Endodermal cell (in vitro differentiated cells): ENCODE data around the gene CTIF. TPM values are rescaled to one million over a fixed set of nuclear protein-coding genes. Genes with fewer than 3 reads are reported as not detected.

Source experiments
- DNase-seq: peaks from one replicate; pipeline ENCODE4 v3.0.0-alpha.2; 2017
- H3K27ac ChIP-seq: 2 replicates; pipeline ENCODE4 v1.5.1; 2013; ENCODE audit warnings: mild to moderate bottlenecking, low read depth, low read length, moderate library complexity
- H3K27me3 ChIP-seq: 2 replicates; pipeline ENCODE4 v1.6.1; 2013; ENCODE audit warnings: mild to moderate bottlenecking, low read length, moderate library complexity; ENCODE audit not compliant: insufficient read depth, control insufficient read depth, poor library complexity, severe bottlenecking
- H3K36me3 ChIP-seq: 2 replicates; pipeline ENCODE4 v1.7.0; 2013; ENCODE audit warnings: mild to moderate bottlenecking, low read length, moderate library complexity; ENCODE audit not compliant: control insufficient read depth, insufficient read depth
- H3K4me1 ChIP-seq: one replicate; pipeline ENCODE4 v1.7.0; 2013; ENCODE audit warnings: low read length; ENCODE audit not compliant: control insufficient read depth, insufficient read depth
- H3K4me3 ChIP-seq: 2 replicates; pipeline ENCODE4 v1.5.1; 2013; ENCODE audit warnings: mild to moderate bottlenecking, low read length, moderate library complexity
- H3K9ac ChIP-seq: 2 replicates; pipeline ENCODE4 v1.6.1; 2013; ENCODE audit warnings: mild to moderate bottlenecking, low read length, moderate library complexity; ENCODE audit not compliant: poor library complexity, severe bottlenecking; ENCODE audit errors: extremely low read depth
- H3K9me3 ChIP-seq: 2 replicates; pipeline ENCODE4 v1.6.1; 2013; ENCODE audit warnings: mild to moderate bottlenecking, low read length, moderate library complexity; ENCODE audit not compliant: control insufficient read depth
- H3K27ac Mint-ChIP-seq: 2 replicates; pipeline ENCODE4 v1.8.0; 2020; ENCODE audit warnings: mixed read lengths
- H3K27me3 Mint-ChIP-seq: 2 replicates; pipeline ENCODE4 v1.8.0; 2021; ENCODE audit warnings: mild to moderate bottlenecking, mixed read lengths; ENCODE audit not compliant: insufficient read depth
- H3K36me3 Mint-ChIP-seq: 2 replicates; pipeline ENCODE4 v1.8.0; 2020; ENCODE audit warnings: low read depth, mixed read lengths
- H3K4me1 Mint-ChIP-seq: 2 replicates; pipeline ENCODE4 v1.8.0; 2020; ENCODE audit warnings: mixed read lengths
- H3K4me3 Mint-ChIP-seq: 2 replicates; pipeline ENCODE4 v1.8.0; 2020; ENCODE audit warnings: mild to moderate bottlenecking, moderate library complexity, mixed read lengths
- H3K9me3 Mint-ChIP-seq: 2 replicates; pipeline ENCODE4 v1.8.0; 2020; ENCODE audit warnings: mild to moderate bottlenecking, mixed read lengths
- CTCF ChIP-seq: fragments of 200-600 bp; sonication (generic); conservative IDR thresholded peaks from 2 replicates; pipeline ENCODE4 v1.5.0; 2021; ENCODE audit warnings: antibody characterized with exemption, mild to moderate bottlenecking
- WGBS, 2 experiments: methylation state at CpG; one replicate each; pipeline versions ENCODE4 v1.1.5 to v1.1.7; 2013; ENCODE audit warnings: missing lambda C conversion rate in 2 of 2, mixed read lengths in 1 of 2; ENCODE audit not compliant: insufficient coverage in 1 of 2, insufficient read length in 1 of 2; 5-methylcytosine and 5-hydroxymethylcytosine counted together
- total RNA-seq, 2 donors: library from RNA; stranded (reverse); fragmentation: NEBNext Ultra II Directional in 1 of 2; extraction: Animal tissue kit (Norgen Biotek cat#: 25700) in 1 of 2; gene quantifications; 2 replicates in 1 of 2; 3 replicates in 1 of 2; pipeline ENCODE4 v1.2.1, GENCODE V29; 2021

The CTIF gene
- total RNA-seq, 2 donors from 2014 or later, result 33.8 to 41.6 TPM

DNA sequence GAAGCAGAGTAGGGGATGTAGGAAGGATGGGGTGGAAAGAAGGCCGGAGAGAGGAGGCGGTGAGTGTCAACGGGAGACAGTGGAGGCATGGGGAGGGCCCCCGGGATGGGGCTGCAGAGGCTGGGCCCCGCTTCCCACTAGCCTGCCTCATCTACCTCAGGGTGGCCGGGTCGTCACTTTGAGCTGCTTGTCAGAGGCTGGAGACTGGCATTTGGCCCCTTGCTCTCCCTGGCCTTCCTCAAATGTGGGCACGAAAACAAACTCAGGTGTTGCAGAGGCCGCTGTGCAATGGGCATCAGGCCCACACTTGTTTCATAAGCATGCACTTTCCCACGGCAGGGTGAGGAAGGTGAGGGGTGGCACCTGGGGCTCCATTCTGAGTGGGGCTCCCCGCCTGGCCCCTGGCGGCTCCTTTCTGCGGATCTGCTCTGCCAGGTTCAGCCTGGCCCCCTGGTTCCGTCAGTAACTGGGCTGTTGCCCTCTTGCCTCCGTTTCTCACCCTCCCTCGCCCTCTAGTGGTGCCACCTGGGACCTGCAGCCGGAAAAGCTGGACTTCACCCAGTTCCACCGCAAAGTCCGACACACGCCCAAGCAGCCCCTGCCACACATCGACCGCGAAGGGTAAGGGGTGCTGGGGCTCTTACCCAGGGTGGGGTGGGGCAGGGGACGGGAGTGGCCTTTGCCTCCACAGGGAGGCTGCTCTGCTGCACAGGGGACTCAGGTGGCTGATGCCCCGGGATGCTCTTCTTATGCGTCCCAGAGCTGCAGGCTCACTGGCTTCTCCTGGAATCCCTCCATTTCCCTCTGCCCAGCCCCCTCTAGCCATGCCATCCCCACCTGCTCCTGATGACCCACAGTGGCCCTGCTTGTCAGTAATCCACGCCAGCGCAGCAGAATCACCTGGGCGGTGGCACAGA, 125.4 kb downstream of the CTIF start:
- Mint-ChIP-seq H3K27ac (no peak overlapping the region), H3K4me1 (peaks cover 7% of the 10 kb centered on the region), H3K9me3 (peaks cover 10% of the 10 kb centered on the region), H3K36me3 (peaks cover 17% of the 10 kb centered on the region), H3K4me3 (no peak overlapping the region), H3K27me3 (no peaks in the 10 kb centered on the region)
- peaks cover 27% of the 10 kb centered on the region for H3K36me3 ChIP-seq
- TF ChIP-seq CTCF, result peak; percentile 90
- H3K4me3 ChIP-seq, result no peak overlapping the region
- WGBS, 2 experiments, result 61 to 70% methylated on average over 10 to 29 of the region's 29 CpGs
- peak; percentile 97 for DNase-seq
- H3K9ac ChIP-seq, result no peak overlapping the region
- H3K27me3 ChIP-seq, result no peaks in the 10 kb centered on the region
- no peak overlapping the region for H3K27ac ChIP-seq
- peaks cover 12% of the 10 kb centered on the region for H3K9me3 ChIP-seq
- no peaks in the 10 kb centered on the region for H3K4me1 ChIP-seq

GRCh38 chr18:48665654-48666053, 126.8 kb downstream of the CTIF start:
- Histone ChIP-seq H3K36me3 (peaks cover 38% of the 10 kb centered on the region), H3K4me3 (no peak overlapping the region), H3K4me1 (no peaks in the 10 kb centered on the region), H3K9me3 (peaks cover 19% of the 10 kb centered on the region), H3K27ac (no peak overlapping the region), H3K9ac (no peak overlapping the region), H3K27me3 (no peaks in the 10 kb centered on the region)
- Mint-ChIP-seq H3K4me1 (peaks cover 7% of the 10 kb centered on the region), H3K36me3 (peaks cover 23% of the 10 kb centered on the region), H3K27ac (no peak overlapping the region), H3K9me3 (peaks cover 10% of the 10 kb centered on the region), H3K27me3 (no peaks in the 10 kb centered on the region), H3K4me3 (no peak overlapping the region)
- TF ChIP-seq CTCF, result no peak
- no peak for DNase-seq

- Mint-ChIP-seq H3K9me3 (peaks cover 20% of the 10 kb centered on the region), H3K27ac (no peak overlapping the region), H3K4me3 (no peak overlapping the region), H3K27me3 (no peaks in the 10 kb centered on the region), H3K4me1 (peaks cover 3% of the 10 kb centered on the region), H3K36me3 (peaks cover 33% of the 10 kb centered on the region)
- H3K27me3 ChIP-seq, result no peaks in the 10 kb centered on the region
- peaks cover 48% of the 10 kb centered on the region for H3K36me3 ChIP-seq
- no peak overlapping the region for H3K27ac ChIP-seq
- H3K4me1 ChIP-seq, result no peaks in the 10 kb centered on the region
- WGBS, 2 experiments, result 80 to 95% methylated on average over 1 to 3 of the region's 4 CpGs
- no peak overlapping the region for H3K9ac ChIP-seq
- H3K4me3 ChIP-seq, result no peak overlapping the region
- no peak for TF ChIP-seq CTCF
- no peak for DNase-seq
- peaks cover 28% of the 10 kb centered on the region for H3K9me3 ChIP-seq
Measured at GRCh38 chr18:48666613-48667012, 127.8 kb downstream of the CTIF start.
